G401 (cell line): Measurements from ENCODE around the gene GOLGA5. TPM values are rescaled to one million over a fixed set of nuclear protein-coding genes. Genes with fewer than 3 reads are reported as not detected.
"Not testable (repeated sequence)": the region's sequence is repeated elsewhere in the genome, so short reads cannot be mapped to it uniquely, and the experiment has no call there.

ENCODE experiments used
- DNase-seq: peaks from one replicate; pipeline ENCODE4 v3.0.0-alpha.2; 2015; ENCODE audit warnings: low spot score
- in situ Hi-C: cut with HindIII; loops from 2 replicates; pipeline ENCODE4 v1.10.0; 2016; ENCODE audit warnings: low sequenced_read_pairs, mixed read lengths
- total RNA-seq: library from RNA; depleted of rRNA; stranded (reverse); fragments of >200 nt; shearing (Covaris generic); gene quantifications from 2 replicates; pipeline ENCODE4 v1.2.3, GENCODE V29; 2014

The GOLGA5 gene
- total RNA-seq, 1 experiment from 2014 or later = 22.8 TPM

- no peak for DNase-seq
Measured at GRCh38 chr14:92774572-92774971, 19.5 kb upstream of the GOLGA5 start.

GRCh38 chr14:92775292-92775691 is 18.8 kb upstream of the GOLGA5 start:
- in situ Hi-C loops, DNase-seq: not testable (repeated sequence)

More at GRCh38 chr14:92774572-92774971, 19.5 kb upstream of the GOLGA5 start:
- in situ Hi-C loops = no loop called here

GRCh38 chr14:92778868-92779565 is 15.1 kb upstream of the GOLGA5 start:
- in situ Hi-C loops, DNase-seq: not testable (repeated sequence)

- in situ Hi-C loops = no loop called here
- DNase-seq = no peak
Measured at GRCh38 chr14:92780444-92781232, 13.5 kb upstream of the GOLGA5 start.

GRCh38 chr14:92781350-92781749 is 12.8 kb upstream of the GOLGA5 start:
- DNase-seq = no peak
- in situ Hi-C loops = no loop called here

- in situ Hi-C loops = no loop called here
- DNase-seq = peak; percentile 69
Measured at GRCh38 chr14:92783813-92784431, 10.2 kb upstream of the GOLGA5 start.

GRCh38 chr14:92785667-92786426 is 8.3 kb upstream of the GOLGA5 start:
- in situ Hi-C loops = no loop called here
- no peak for DNase-seq

- in situ Hi-C loops = no loop called here
- no peak for DNase-seq
Measured at GRCh38 chr14:92786427-92786756, 7.7 kb upstream of the GOLGA5 start.

- in situ Hi-C loops = no loop called here
- no peak for DNase-seq
Measured at GRCh38 chr14:92787554-92787953, 6.6 kb upstream of the GOLGA5 start.

- DNase-seq = no peak
Measured at GRCh38 chr14:92789457-92790089, 4.5 kb upstream of the GOLGA5 start.

GRCh38 chr14:92792885-92793284 is 1.2 kb upstream of the GOLGA5 start:
- in situ Hi-C loops = no loop called here
- DNase-seq = no peak

More at GRCh38 chr14:92789457-92790089, 4.5 kb upstream of the GOLGA5 start:
- in situ Hi-C loops = no loop called here

- no peak for DNase-seq
- in situ Hi-C loops = no loop called here
Measured at GRCh38 chr14:92794547-92794941, 439 bp downstream of the GOLGA5 start.

- in situ Hi-C loops = no loop called here
Measured at GRCh38 chr14:92794961-92795360, 856 bp downstream of the GOLGA5 start.

GRCh38 chr14:92797935-92798653 is 4.0 kb downstream of the GOLGA5 start:
- DNase-seq = no peak
- in situ Hi-C loops = no loop called here

More at GRCh38 chr14:92794961-92795360, 856 bp downstream of the GOLGA5 start:
- no peak for DNase-seq

- DNase-seq = no peak
- in situ Hi-C loops = no loop called here
Measured at GRCh38 chr14:92798811-92799210, 4.7 kb downstream of the GOLGA5 start.

GRCh38 chr14:92800012-92800411 is 5.9 kb downstream of the GOLGA5 start:
- in situ Hi-C loops = no loop called here
- DNase-seq = no peak

GRCh38 chr14:92800525-92800924 is 6.4 kb downstream of the GOLGA5 start:
- in situ Hi-C loops = no loop called here

GRCh38 chr14:92801917-92802316 is 7.8 kb downstream of the GOLGA5 start:
- DNase-seq = no peak
- in situ Hi-C loops = no loop called here

More at GRCh38 chr14:92800525-92800924, 6.4 kb downstream of the GOLGA5 start:
- no peak for DNase-seq
